GM18858 (cell line): ENCODE results near the gene DAB2IP.
"Not testable (repeated sequence)": the region's sequence is repeated elsewhere in the genome, so short reads cannot be mapped to it uniquely, and the experiment has no call there.

Experiments used
- ATAC-seq: cut with Tn5 transposase; IDR thresholded peaks from one replicate; pipeline ENCODE4 v1.9.1; 2021; ENCODE audit not compliant: unreplicated experiment

DAB2IP gene

GRCh38 chr9:121785673-121786542 is 134.5 kb downstream of the DAB2IP start:
- ATAC-seq, result no peak

DNA sequence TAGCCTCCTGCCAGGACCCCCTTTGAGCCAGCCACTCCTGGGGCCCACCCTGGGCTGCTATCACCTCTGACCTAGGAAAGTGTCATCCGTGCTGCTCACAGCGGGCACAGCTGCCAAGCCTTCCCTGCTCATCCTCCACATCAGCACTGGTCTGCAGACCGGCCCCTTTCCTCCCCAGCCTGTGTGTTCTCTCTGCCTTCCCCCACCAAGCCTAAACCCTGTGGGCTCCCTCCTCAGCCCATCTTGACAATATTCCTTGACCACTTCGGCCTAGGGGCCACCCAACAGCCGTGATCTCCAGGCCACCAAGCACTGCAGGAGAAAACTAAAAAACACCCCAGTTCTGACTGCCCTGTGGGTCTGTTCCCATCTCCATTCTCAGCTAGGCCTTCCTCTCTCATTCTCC is 135.1 kb downstream of the DAB2IP start:
- ATAC-seq, result no peak

DNA sequence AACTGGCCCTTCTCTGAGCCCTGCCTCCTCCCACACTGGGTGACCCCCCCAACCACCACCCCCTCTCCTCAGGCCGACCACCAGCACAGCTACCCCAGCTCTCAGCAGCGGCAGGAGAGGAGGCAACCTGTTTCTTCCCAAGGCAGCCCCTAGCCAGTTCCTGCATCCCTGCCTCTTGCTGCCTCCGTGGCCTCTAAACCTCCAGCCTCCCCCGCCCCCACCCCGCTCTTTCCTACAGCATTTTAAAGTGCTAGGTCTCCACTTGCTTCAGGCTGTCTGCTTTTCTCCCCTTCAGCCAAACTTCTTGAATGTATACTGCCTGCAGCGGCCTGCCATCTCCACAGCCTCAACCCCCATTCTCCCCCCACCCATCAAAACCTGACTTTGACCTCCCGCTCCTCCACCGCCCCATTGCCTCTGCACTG is 135.6 kb downstream of the DAB2IP start:
- no peak for ATAC-seq

DNA sequence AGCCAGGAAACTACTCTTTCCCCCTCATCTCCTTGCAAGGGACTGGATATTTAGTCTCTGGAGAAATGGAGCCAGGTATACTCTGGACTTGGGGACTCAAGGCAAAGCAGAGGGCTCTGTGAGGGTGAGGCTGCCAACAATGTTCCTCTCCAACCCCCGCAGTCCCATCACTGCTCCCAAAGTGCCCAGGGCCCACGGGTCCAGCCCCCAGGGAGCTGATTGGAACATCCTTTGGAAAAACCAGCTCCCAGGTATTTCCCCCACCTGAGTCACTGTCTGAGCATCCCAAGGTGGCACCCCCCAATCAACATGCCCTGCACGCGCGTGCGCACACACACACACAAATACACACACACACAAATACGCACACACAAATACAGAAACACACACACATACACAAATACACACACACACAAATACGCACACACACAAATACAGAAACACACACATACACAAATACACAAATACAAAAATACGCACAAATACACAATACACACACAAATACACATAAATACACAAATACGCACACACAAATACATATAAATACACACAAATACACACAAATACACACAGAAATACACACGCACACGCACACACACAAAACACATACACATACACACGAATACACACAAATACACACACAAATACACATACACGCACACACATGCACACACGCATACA is 137.4 kb downstream of the DAB2IP start:
- ATAC-seq, result no peak

GRCh38 chr9:121790841-121791240 is 139.4 kb downstream of the DAB2IP start:
- ATAC-seq, result no peak

DNA sequence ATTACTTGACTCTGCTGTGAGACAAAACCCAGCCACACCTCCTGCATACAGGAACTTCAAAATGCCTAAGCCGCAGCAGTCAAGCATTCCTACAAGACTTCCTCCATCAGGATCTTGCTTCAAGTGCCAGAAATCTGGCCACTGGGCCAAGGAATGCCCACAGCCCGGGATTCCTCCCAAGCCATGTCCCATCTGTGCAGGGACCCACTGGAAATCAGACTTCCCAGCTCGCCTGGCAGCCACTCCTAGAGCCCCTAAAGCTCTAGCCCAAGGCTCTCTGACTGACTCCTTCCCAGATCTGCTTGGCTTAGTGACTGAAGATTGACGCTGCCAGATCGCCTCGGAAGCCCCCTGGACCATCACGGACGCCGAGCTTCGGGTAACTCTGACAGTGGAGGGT is 141.0 kb downstream of the DAB2IP start:
- not testable (repeated sequence) for ATAC-seq

GRCh38 chr9:121794334-121794733 is 142.9 kb downstream of the DAB2IP start:
- not testable (repeated sequence) for ATAC-seq

- ATAC-seq, result no peak
These were observed 145.6 kb downstream of the DAB2IP start for GRCh38 chr9:121797081-121797480.

DNA sequence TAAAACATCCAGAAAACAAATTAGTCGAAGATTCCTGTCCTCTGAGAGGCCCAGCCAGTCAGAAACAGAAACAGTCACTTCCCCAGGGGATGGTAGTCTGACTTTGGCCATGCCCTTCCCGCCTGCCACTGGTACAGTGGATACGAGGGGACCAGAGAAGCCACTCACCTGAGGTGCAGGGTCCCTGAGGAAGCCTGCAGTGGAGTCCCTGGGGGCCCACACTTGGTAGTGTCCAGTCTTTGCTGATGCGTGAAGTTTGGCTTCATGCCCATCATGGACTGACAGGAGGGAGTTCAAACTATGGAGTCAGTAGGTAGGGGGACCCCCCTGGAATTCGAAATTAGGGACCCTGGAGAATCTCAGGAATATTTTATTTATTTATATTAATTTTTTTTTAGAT is 147.5 kb downstream of the DAB2IP start:
- ATAC-seq, result no peak

DNA sequence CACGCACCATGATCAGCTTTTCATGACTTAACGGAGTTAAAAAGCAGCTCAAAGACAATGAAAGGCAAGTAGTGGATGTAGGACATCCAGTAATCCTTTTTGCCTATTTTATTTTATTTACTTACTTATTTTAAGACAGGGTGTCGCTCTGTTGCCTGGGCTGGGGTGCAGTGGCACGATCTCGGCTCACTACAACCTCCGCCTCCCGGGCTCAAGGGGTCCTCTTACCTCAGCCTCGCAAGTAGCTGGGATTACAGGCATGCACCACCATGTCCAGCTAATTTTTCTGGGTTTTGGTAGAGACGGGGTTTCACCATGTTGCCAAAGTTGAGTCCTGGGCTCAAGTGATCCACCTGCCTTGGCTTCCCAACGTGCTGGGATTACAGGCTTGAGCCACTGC is 148.9 kb downstream of the DAB2IP start:
- ATAC-seq, result no peak

GRCh38 chr9:121801579-121801978 is 150.1 kb downstream of the DAB2IP start:
- ATAC-seq, result no peak

GRCh38 chr9:121802753-121803152 is 151.3 kb downstream of the DAB2IP start:
- no peak for ATAC-seq

- no peak for ATAC-seq
These were observed 155.8 kb downstream of the DAB2IP start for GRCh38 chr9:121807069-121807822.

- no peak for ATAC-seq
These were observed 156.4 kb downstream of the DAB2IP start for GRCh38 chr9:121807823-121808278.

GRCh38 chr9:121808781-121809180 is 157.3 kb downstream of the DAB2IP start:
- ATAC-seq, result no peak

DNA sequence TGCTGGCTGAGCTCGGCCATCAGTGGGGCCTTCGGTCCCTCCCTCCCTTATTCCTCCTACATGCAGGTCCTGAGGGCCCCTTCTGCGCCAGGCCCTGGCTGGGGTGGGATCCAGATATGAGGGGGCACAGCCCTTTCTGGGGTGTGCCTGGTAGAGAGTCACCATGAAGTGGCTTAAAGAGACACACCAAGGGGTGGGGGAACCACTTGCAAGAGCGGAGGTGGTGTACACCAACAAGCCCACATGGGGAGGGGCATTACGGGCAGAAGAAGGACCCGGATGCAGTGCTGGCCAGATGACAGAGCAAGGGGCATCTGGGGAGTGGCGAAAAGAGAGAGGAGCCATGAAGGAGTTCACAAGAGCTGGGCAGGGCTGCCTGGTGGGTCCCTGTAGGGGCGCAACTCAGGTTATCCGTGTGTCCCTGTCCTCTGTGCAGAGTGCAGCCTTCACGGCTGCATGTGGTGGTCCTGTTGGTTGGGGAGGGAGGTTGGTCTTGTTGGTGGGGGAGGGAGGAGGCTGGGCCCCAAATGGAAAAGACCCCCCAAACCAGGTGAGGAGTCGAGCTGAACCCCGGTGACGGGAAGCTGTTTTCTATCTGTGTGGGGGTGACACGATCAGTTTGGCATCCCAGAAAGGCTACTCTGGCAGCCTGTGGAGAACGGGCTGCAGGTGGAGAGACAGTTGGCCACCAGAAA is 158.1 kb downstream of the DAB2IP start:
- ATAC-seq, result no peak

- no peak for ATAC-seq
These were observed 159.1 kb downstream of the DAB2IP start for GRCh38 chr9:121810489-121810888.

DNA sequence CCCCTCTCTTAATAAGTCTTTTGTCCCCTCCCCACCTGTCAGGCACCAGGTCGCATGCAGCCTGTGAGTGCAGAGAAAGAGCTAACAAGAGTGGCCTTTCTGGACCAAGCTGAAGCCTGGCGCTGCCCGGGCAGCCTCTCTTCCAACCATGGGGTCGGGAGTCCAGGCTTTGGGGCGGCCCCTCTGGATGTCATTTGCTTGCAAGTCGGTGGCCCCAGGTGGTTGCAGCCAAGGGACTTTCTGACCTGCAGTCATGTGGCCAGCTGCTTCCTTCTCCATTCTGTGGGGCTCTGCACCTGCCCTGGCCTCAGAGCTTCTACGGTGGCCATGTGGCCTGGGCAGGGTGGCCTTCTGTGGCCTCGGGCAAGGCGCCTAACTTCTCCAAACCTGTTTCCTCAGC is 159.7 kb downstream of the DAB2IP start:
- no peak for ATAC-seq

DNA sequence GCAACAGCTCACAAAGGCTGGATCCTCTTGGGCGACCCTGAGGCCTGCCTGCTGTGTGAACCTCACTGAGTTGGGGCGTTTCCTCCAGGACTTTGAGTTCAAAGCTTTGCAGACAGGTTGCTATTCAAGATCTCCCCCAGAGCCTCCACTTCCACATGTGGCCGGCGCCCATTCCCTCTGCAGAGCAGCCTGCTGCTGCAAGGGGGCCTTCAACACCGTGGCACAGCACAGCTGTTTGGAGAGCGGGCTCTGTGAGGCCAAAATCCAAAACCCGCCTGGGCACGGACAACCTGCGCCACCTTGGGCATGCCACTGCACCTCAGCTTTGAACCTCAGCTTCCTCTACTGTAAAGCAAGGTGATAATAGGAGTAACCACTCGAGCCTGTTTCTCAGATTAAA is 160.3 kb downstream of the DAB2IP start:
- no peak for ATAC-seq

GRCh38 chr9:121812159-121812735 is 160.8 kb downstream of the DAB2IP start:
- no peak for ATAC-seq
